HG03460 (cell line): ENCODE measurements around the gene CCDC172.
"Not testable (repeated sequence)": the region's sequence is repeated elsewhere in the genome, so short reads cannot be mapped to it uniquely, and the experiment has no call there.

Source experiments
- ATAC-seq: cut with Tn5 transposase; IDR thresholded peaks from one replicate; pipeline ENCODE4 v1.9.1; 2021; ENCODE audit not compliant: unreplicated experiment

Gene CCDC172

DNA sequence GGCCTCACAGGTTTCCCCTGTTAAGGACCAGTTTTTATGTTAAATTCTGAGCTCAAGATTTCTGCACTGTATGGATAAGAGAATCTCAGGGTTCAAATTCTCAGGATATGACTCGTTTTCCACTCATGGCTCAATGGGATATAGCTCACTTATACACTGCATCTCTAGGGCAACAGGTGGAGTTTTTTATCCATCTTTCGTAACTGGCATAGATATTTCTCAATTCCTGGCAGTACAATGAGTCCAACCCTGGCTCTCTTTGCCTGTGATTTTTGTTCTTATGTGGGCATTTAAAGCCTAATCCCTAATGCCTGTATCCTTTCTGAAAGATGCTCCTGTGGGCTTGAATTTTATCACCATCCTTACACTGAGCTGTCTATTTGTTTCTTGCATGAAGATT, 7.6 kb downstream of the CCDC172 start:
- no peak for ATAC-seq

DNA sequence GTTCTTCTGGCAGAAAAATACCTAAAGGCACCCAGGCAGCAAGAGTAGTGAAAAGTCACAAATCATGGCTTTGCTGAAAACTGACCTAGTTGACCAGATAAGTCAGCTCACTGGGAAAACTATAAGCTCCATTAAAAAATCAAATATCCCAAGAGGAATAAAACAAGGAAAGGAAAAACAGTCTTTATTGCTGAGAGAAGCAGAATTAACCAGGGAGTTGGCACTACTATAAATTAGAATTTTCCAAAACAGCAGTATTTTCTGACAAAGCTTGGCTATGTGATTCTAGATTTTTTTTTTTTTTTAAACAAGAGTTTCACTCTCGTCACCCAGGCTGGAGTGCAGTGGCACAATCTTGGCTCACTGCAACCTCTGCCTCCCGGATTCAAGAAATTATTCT, 12.6 kb downstream of the CCDC172 start:
- ATAC-seq, result no peak

DNA sequence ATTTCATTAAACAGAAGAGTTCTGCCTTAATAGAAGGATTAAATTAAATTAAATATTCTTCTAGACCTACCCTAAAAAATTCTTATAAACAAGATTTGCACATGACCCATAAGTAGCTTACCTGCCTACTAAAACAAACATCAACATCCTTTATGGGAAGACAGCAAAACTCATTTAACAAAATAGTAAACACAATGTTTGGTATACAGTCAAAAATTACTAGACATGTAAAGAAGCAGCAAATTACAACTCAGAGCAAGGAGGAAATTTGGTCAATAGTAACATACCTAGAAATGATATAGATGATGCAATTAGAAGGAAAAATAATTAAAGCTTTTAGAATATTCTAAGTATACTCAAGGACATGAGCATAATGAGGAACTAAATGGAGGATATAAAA, 27.9 kb downstream of the CCDC172 start:
- no peak for ATAC-seq

DNA sequence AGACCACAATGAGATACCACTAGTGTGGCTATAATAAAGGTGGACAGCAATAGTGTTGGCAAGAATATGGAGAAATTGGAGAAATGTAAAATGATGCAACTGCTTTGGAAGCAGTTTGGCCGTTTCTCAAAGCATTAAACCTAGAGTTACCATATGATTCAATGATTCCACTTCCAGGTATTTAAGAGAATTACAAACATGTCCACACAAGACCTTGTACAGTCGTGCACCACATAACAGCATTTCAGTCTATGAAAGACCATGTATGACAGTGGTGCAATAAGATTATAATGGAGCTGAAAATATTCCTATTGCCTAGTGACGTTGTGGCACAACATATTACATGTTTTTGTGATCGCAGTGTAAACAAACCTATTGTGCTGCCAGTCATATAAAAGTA, 29.6 kb downstream of the CCDC172 start:
- no peak for ATAC-seq

DNA sequence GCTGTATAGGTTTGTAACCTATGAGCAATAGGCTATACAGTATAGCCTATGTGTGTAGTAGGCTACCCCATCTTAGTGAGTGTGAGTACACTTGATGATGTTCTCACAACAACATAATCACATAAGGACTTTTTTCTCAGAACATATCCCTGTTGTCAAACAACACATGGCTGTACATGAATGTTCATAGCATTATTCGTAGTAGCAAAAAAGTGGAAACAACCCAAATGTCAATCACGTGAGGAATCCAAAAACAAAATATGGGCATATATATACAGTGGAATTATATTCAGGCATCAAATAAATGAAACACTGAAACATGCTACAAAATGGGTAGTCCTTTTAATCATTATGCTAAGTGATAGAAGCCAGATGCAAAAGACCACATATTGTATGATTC, 31.1 kb downstream of the CCDC172 start:
- no peak for ATAC-seq

DNA sequence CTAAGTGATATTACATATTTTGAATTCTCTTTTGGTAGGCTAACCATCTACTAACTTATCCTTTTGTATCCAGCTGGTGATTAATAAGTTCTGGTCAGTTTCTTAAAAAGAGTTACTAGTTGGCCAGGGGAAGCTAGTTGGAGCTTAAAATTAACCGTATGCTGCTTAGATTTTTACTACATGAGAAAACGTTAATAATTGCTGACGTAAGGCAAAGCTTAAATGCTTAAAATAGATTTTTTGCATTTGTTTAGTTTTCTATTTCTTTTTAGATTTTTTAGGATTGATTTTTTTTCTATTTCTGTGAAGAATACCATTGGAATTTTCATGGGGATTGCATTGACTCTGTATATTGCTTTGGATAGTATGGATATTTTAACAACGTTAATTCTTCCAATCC, 32.6 kb downstream of the CCDC172 start:
- ATAC-seq, result no peak

DNA sequence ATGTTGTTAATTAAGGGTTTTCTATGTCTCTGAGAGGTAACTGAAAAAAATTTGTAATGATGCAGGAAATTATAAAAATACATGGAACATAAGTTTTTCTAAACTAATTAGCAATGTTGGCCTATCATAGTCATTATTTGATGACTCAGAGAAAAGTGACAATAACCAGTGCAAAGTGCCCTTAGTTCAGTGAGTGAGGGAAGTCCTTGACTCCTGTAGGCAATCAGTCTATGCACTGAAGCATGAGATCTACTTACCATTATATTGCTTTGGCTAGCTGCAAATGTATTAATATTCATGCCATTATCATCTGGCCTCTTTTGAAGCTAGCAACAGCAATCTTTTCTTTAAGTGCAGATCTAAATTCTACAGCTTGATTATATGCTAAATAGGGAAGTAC, 40.6 kb downstream of the CCDC172 start:
- no peak for ATAC-seq

DNA sequence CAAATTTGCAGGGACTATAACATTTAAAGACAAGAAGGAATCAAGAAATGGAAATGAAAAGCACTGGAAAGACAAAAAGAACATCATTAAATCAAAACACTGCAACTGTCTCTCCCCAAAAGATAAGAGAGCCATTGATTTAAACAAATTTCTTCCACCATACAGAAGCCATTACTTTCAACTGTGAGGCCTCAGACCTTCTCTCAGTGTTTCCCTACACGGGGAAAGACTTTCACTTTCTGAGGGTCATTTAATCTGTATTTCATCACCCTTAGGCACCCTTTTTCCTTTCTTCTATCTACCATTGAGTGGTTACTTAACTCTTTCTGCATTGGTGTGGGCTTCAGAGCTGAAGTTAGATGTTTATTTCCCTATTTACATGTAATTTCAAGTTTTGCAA, 47.5 kb downstream of the CCDC172 start:
- no peak for ATAC-seq

DNA sequence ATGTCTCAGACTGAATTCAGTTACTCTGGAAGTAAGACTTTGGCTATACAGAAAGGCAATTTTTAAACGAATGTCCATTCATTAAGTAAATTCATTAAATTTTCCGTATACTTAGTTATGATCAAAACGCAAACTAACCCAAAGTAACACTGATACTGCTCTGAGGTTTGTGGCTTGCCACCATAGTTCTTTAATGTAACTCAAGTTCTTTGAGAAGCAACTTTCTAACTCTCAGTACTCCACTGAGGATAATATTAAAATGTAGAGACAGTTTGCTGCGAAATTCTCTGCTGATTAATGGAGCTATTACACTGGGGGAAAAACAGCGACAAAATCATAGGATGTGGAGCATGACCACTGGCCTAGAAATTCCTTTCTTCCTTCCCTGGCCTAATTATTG, 58.0 kb downstream of the CCDC172 start:
- ATAC-seq, result no peak

DNA sequence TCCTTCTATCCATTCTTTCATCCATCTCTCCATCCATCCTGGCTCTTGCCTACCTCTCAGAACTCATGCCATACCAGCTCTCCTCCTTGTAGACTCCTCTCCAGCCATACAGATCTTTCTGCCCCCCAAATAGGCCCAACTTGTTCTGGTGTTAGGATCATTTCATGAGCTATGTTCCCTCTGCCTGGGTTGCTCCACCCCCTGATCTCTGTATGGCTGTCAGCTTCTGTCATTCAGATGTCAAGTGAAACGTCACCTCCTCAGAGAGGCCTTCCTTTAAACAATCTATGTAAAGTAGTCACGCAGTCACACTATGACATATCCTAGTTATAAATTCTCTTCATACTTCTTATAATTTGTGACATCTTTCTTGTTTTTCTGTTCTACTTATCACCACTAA, 61.1 kb downstream of the CCDC172 start:
- no peak for ATAC-seq

DNA sequence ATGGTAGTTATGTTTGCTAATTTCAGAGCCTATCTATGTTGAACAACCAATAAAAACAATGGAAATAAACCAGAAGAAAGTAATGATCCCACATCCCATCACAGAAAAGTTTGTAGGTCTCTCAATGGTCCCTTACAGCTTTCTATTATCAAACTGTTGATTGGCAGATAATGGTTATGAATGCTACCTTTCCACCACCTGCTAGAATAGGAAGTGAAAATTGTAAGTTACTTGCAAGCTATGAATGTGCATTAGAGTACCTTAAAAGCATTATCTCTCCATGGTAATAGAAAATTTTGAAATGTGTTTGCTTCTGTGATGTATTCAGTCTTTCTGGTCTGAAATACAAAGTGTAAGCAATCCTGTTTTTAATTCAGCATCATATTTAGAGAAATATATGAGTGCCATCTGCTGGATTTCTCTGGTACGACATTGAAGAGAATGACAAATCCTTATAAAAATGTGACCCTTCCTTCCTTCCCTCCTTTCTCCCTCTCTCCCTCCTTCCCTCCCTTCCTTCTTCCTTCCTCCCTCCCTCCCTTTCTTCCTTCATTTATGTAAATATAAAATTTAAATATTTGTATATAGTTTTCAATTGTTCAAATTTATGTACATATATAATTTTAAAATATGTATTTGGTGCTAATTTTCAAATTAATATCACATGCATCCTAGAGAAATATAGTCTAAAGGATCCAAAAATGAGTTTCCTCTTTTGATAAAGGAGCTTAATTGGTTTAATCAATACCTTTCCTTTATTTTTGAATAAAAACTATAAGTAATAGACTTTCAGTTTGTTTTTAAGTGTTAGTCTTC, 62.0 kb downstream of the CCDC172 start:
- no peak for ATAC-seq

DNA sequence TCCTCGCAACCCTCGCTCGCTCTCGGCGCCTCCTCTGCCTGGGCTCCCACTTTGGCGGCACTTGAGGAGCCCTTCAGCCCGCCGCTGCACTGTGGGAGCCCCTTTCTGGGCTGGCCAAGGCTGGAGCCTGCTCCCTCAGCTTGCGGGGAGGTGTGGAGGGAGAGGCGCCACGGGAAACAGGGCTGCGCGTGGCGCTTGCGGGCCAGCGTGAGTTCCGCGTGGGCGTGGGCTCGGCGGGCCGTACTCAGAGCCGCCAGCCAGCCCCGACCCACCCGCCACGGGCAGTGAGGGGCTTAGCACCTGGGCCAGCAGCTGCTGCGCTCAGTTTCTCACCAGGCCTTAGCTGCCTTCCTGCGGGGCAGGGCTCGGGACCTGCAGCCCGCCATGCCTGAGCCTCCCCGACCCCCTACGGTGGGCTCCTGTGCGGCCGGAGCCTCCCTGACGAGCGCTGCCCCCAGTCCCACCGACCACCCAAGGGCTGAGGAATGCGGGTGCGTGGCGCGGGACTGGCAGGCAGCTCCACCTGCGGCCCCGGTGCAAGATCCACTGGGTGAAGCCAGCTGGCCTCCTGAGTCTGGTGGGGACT, 69.1 kb downstream of the CCDC172 start:
- ATAC-seq, result not testable (repeated sequence)

DNA sequence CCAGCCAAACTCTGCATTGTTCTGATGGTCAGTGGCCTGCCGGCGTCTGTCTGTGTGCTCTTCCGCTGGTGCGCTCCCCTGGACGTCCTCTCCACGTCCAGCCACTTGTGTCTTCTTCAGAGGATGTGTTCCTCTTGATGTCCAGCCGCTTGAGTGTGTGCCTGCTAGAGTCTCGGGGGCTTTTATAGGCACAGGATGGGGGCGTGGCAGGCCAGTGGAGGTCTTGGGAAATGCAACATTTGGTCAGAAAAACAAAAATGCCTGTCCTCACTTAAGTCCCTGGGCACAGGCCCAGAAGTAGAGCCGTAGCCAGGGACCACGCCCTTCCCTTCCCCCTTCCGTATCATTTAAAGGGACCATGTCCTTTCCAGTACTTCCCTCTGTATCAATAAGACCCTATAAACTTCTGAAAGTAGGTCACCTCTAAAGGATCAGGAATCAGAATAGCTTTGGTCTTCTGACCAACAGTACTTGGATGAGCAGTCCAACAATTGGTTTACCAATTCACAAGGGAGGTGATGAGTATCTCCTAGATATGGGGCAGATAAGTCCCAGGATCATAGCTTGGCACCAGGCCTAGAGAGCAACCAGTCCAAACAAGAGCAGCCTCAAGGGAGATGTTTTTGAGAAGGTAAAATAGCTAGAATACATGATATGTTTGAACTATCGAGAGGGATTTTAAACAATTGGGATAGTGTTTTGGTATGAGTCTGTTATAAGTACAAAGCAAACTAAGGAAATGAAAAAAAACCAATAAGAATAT, 71.2 kb downstream of the CCDC172 start:
- ATAC-seq, result no peak

DNA sequence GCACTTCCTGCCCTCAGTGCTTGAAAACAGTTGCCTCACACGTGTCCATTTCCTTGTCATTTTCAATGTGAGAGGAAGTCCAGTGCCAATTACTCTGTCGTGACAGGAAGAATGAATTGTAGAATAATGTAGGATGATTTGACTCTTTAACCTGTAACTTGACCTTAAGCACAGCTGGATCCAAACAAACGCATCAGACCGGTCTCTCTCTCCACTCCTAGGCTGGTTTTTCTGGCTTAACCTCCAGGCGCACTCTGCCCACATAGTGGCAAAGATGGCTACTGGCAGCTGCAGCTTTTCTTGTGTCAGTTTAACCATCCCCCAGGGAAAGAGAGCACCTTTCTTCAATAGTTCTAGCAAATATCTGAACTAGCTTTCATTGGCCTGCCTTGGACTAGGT, 74.0 kb downstream of the CCDC172 start:
- ATAC-seq, result no peak

DNA sequence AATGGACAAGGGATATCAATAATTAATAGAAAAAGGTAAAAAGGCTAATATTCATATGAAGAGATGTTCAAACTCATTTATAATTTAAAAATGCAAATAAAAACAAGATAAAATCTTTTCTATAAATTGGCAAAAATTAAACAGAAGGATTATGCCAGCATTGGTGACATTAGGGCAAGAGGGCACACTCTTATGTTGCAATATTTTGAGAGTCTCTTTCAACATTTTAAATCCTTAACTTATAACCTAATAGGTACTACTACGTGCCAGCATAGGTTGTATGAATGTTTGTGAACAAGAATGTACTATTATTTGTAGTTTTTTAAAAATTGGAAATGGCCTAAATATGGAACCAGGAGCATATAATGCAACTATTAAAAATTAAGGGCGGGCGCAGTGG, 78.6 kb downstream of the CCDC172 start:
- no peak for ATAC-seq

DNA sequence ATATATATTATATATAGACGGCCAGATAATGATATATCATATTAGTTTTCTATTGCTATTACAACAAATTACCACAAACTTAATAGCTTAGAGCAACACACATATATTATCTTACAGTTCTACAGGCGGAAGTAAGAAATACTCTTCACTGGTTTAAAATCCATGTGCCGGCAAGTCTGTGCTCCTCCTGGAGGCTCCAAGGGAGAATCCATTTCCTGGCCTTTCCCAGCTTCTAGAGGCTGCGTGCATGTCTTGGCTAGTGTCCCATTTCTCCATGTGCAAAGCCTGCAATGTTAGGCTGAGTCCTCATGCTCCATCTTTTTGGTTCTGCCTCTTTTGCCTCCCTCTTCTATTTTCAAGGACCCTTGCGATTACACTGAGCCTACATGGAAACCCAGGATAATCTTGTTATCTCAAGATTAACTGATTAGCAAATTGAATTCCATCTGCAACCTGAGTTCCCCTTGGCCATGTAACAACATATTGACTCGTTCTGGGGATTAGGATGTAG, 79.5 kb downstream of the CCDC172 start:
- ATAC-seq, result no peak

DNA sequence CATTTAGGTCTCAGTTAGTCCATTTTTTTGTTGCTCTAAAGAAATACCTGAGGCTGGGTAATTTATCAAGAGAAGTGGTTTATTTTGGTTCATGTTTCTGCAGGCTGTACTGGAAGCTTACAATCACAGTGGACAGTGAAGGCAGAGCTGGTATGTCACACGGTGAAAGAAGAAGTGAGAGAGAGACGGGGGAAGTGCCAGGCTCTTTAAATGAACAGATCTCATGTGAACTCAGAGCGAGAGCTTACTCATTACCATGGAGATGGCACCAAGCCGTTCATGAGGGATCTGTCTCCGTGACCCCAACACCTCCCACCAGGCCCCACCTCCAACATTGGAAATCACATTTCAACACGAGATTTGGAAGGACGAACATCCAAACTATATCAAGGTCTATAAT, 84.5 kb downstream of the CCDC172 start:
- no peak for ATAC-seq

DNA sequence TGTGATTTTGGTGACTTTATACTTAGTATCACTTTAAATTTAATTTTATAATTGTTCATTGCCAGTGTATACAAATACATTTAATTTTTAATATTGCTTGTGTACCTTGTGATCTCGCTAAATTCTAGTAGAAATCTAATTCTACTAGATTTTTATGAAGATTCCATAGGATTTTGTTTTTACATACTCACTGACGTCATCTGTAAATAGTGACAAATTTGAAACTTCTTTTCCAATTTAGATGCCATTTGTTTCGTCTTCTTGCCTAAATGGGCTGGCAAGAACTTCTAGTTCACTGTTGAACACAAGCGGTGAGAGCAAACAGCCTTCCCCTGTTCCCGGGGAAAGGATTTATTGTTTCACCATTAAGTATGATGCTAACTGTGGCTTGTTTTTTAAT, 86.1 kb downstream of the CCDC172 start:
- no peak for ATAC-seq

DNA sequence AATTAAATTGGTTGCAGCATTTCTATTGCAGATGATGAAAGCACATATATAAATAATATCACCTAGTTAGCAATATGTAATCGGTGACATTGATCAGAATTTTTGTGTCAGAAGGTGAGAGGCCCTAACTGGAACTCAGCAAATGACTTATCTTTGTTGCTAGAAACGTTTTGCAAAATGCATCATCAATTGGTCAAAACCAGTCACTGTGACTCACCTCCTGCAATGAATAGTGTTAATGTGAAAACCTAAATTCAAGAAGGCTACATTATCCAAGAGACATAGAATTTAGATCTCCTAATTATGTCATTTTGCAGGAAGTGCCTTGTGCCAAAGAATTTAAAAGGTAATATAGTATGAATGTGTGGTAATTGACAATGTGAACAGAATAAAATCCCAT, 93.6 kb downstream of the CCDC172 start:
- ATAC-seq, result no peak

DNA sequence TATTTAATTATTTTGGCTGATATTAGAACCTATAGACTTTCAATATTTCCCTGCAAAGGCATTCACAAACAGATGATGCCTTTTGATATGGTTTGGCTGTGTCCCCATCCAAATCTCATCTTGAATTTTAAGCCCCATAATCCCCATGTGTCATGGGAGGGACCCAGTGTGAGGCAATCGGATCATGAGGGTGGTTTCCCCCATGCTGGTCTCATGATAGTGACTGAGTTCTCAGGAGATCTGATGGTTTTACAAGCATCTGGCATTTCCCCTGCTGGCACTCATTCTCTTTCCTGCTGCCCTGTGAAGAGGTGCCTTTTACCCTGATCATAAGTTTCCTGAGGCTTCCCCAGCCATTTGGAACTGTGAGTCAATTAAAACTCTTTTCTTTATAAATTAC, 94.1 kb downstream of the CCDC172 start:
- no peak for ATAC-seq

DNA sequence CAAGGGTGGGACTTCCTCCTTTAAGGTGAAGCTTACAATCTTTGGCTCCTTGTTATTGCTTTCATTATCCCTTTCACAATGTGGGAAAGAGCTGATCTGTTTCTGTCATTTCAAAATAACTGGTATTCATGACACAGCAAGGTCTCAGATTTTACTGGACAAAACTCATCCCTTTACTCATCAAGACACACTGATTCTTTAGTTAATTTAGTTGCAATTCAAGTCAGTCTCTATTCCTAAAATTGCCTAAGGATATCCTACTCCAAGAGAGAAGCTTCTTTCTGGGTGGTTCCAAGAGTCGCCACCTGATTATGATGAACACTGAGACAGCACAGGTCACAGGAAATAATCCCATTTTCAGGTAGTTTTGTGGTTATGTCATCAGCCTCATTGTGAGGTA, 97.6 kb downstream of the CCDC172 start:
- no peak for ATAC-seq

DNA sequence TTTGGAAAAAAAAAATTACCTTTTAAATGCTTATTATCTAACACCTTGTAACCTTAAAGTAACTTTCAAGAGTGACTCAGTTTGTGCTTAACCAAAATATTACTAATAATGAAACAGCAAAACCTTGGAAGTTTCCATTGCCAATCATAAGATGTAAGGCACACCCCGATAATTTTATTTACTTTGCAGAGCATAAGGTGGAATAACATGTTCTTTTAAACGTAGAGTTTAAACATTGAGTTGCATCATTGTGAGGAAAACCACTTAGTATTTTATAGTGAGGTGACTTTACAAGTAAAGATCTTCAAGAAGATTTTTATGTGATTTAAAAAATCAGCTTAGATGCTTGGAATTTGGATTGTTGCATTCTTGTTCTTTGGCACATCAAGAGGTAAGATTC, 103.4 kb downstream of the CCDC172 start, which contains the start of gene PNLIPRP3:
Gene PNLIPRP3 (plus strand): TSS at position 177 of the 400 bp plus-strand sequence. CDS start 166 bp downstream, at position 343.
- no peak for ATAC-seq
